Heart left ventricle (tissue), 16 donors: Measurements from ENCODE around the gene CABLES1. TPM values are rescaled to one million over a fixed set of nuclear protein-coding genes. Genes with fewer than 3 reads are reported as not detected.
A peak's percentile ranks its signal among the peaks of the same experiment; 100 is the strongest.

Experiments
- ATAC-seq, 4 donors: fragments of 200-7000 bp; cut with Tn5 transposase; one replicate each; pipeline ENCODE4 v1.9.1; 2020 to 2022; ENCODE audit warnings: moderate library complexity in 4 of 4, mild to moderate bottlenecking in 3 of 4, moderate number of reproducible peaks in 1 of 4
- DNase-seq, 5 donors: peaks; one replicate each; pipeline ENCODE4 v3.0.0-alpha.2; 2020
- H3K27ac ChIP-seq, 12 donors: fragments of 200-600 bp; sonication (generic) in 4 of 12; one replicate each; pipeline versions ENCODE4 v1.5.0 to v1.8.0; 2016 to 2022; ENCODE audit warnings: mild to moderate bottlenecking in 2 of 12
- H3K27me3 ChIP-seq, 9 donors: fragments of 200-600 bp; sonication (generic) in 2 of 9; one replicate each; pipeline versions ENCODE4 v1.5.1 to v1.8.0; 2016 to 2022; ENCODE audit warnings: mild to moderate bottlenecking in 3 of 9
- H3K36me3 ChIP-seq, 9 donors: fragments of 200-600 bp; sonication (generic) in 2 of 9; one replicate each; pipeline versions ENCODE4 v1.5.0 to v1.8.0; 2018 to 2022; ENCODE audit warnings: mild to moderate bottlenecking in 2 of 9
- H3K4me1 ChIP-seq, 12 donors: fragments of 200-600 bp; sonication (generic) in 4 of 12; one replicate each; pipeline versions ENCODE4 v1.5.0 to v1.8.0; 2016 to 2022; ENCODE audit warnings: mild to moderate bottlenecking in 3 of 12
- H3K4me3 ChIP-seq, 12 donors: fragments of 200-600 bp; sonication (generic) in 4 of 12; one replicate each; pipeline versions ENCODE4 v1.5.0 to v1.8.0; 2017 to 2022; ENCODE audit warnings: mild to moderate bottlenecking in 9 of 12, moderate library complexity in 4 of 12
- H3K9me3 ChIP-seq, 12 donors: fragments of 200-600 bp; sonication (generic) in 4 of 12; one replicate each; pipeline versions ENCODE4 v1.5.0 to v1.8.0; 2016 to 2022; ENCODE audit warnings: mild to moderate bottlenecking in 1 of 12
- CTCF ChIP-seq, 12 donors: fragments of 200-600 bp; sonication (generic) in 4 of 12; IDR thresholded peaks; one replicate each; pipeline versions ENCODE4 v1.5.0 to v1.8.0; 2018 to 2022; ENCODE audit warnings: antibody characterized with exemption in 12 of 12, mild to moderate bottlenecking in 5 of 12
- POLR2A ChIP-seq, 2 donors: fragments of 450-650 bp; IDR thresholded peaks; one replicate each; pipeline ENCODE4 v1.6.1; 2017; ENCODE audit warnings: antibody characterized with exemption in 2 of 2, mild to moderate bottlenecking in 2 of 2, moderate library complexity in 2 of 2
- WGBS, 4 donors: extraction: QIAGEN DNeasy Blood & Tissue Kit in 2 of 4; methylation state at CpG; one replicate each; pipeline versions ENCODE4 v1.1.5 to v1.1.7; 2013 to 2018; 5-methylcytosine and 5-hydroxymethylcytosine counted together
- intact Hi-C, 10 donors: fragments of 100-400 bp; cut with DNase I; formaldehyde crosslinking; loops; one replicate each; pipeline versions ENCODE4 v1.11.1 to v1.14.2; 2022
- polyA plus RNA-seq, 2 donors: library from polyadenylated mRNA; stranded (reverse); fragments of 200-250 nt; gene quantifications; one replicate each; pipeline ENCODE4 v1.2.3, GENCODE V29; 2013
- total RNA-seq, 9 donors: library from RNA; depleted of rRNA in 2 of 9; stranded (reverse); fragments of >200 nt in 2 of 9; fragmentation: NEBNext Ultra II Directional in 3 of 9; extraction: Animal tissue kit (Norgen Biotek cat#: 25700) in 3 of 9; gene quantifications; one replicate each; pipeline versions ENCODE4 v1.1.0 to v1.2.4, GENCODE V29; 2016 to 2023
- donor health status: ischemic (EF 13 %, LVEDD 7.1; RV severe dilation, severe dysfunction).
- donor health status: healthy with polysubstance abuse.
- donor health status: DM: no; HTN: yes; CAD: no.
- donor health status: DM: no; HTN: no; CAD: no.
- donor health status: ischemic (EF 25% LVEDD 6.9; RV normal size, moderate dysfunction).
- donor health status: ischemic (EF 25% LVEDD 5.7; RV mildly dilated, moderate dysfunction).
- donor health status: healthy.
- donor health status: DM: yes; HTN: yes; CAD: no.
- donor health status: ischemic (EF 35%, LVEDD 5.7; RV mildly dilated, moderate dysfunction).
- donor health status: nonischemic (EF 11% LVEDD 7.7; RV severe dilation, severe dysfunction).
- donor health status: DM: yes; HTN: yes; CAD: no.
- donor health status: PGD.
- donor health status: ischemic (EF 29% LVEDD 5.4; RV normal size, mild dysfunction).
- donor health status: nonischemic (EF 23%, LVEDD 6.1; RV moderate dilation, normal function).

The CABLES1 gene
- total and polyA plus RNA-seq, 11 donors, result 0.28 to 7.2 (median 2.1) TPM

GRCh38 chr18:23229472-23229871 is 94.2 kb downstream of the CABLES1 start:
- Histone ChIP-seq H3K4me1 (peaks cover 0 to 78% (median 44%) of the 10 kb centered on the region in 12 donors), H3K36me3 (no peaks in the 10 kb centered on the region), H3K27me3 (no peaks in the 10 kb centered on the region), H3K9me3 (no peaks in the 10 kb centered on the region), H3K4me3 (no peak overlapping the region), H3K27ac (peak overlapping the region in 9 of 12 donors; percentile 14 to 89 (median 72))
- TF ChIP-seq POLR2A (IDR thresholded peaks at IDR 0.05) (no peak), CTCF (IDR thresholded peaks at IDR 0.05) (no peak)
- WGBS, 4 donors, result 53 to 71% (median 61%) methylated on average over 3 of the region's 3 CpGs
- no peak for ATAC-seq
- intact Hi-C loops, result loop anchor here in 2 of 10 donors (10.0 kb wide), 2 partner anchors 95 to 125 kb away; partner anchors contain the start of gene CABLES1 (in 1 of the 2)
- DNase-seq, result no peak

- TF ChIP-seq CTCF (IDR thresholded peaks at IDR 0.05), result no peak
- TF ChIP-seq POLR2A (IDR thresholded peaks at IDR 0.05), result no peak
- H3K27me3 ChIP-seq, result no peaks in the 10 kb centered on the region
- H3K36me3 ChIP-seq, result no peaks in the 10 kb centered on the region
- no peak for DNase-seq
- intact Hi-C loops, result loop anchor here in 2 of 10 donors (10.0 kb wide), 1 partner anchor 96 kb away; the partner anchor contains the start of gene CABLES1 (in 2 of the 2)
- H3K9me3 ChIP-seq, result no peaks in the 10 kb centered on the region
- H3K4me1 ChIP-seq, result peaks cover 0 to 70% (median 44%) of the 10 kb centered on the region in 12 donors
- H3K27ac ChIP-seq, result peak overlapping the region in 11 of 12 donors; percentile 50 to 90 (median 66)
- no peak for ATAC-seq
- WGBS, 4 donors, result 66 to 89% (median 82%) methylated on average over 4 of the region's 4 CpGs
- no peak overlapping the region for H3K4me3 ChIP-seq
Observed at GRCh38 chr18:23230686-23231085, 95.4 kb downstream of the CABLES1 start.

GRCh38 chr18:23231340-23232021 is 96.2 kb downstream of the CABLES1 start:
- ATAC-seq, result peak; percentile 65 to 87 (median 82)
- Histone ChIP-seq H3K27ac (peak overlapping the region in 11 of 12 donors; percentile 50 to 90 (median 66)), H3K4me1 (peaks cover 0 to 62% (median 36%) of the 10 kb centered on the region in 12 donors), H3K4me3 (peak overlapping the region in 1 of 12 donors; percentile 5), H3K27me3 (no peaks in the 10 kb centered on the region), H3K36me3 (peaks cover 0 to 5% (median 0%) of the 10 kb centered on the region in 9 donors), H3K9me3 (no peaks in the 10 kb centered on the region)
- DNase-seq, result peak in 4 of 5 donors; percentile 69 to 79 (median 75)
- 40 to 48% (median 45%) methylated on average over 20 of the region's 20 CpGs for WGBS, 4 donors
- intact Hi-C loops, result loop anchor here in 2 of 10 donors (10.0 kb wide), 1 partner anchor 97 kb away; the partner anchor contains the start of gene CABLES1 (in 2 of the 2)
- TF ChIP-seq POLR2A (IDR thresholded peaks at IDR 0.05), result no peak
- TF ChIP-seq CTCF (IDR thresholded peaks at IDR 0.05), result no peak

GRCh38 chr18:23232331-23232730 is 97.0 kb downstream of the CABLES1 start:
- DNase-seq, result no peak
- no peak for ATAC-seq
- 80 to 88% (median 87%) methylated on average over 6 of the region's 6 CpGs for WGBS, 4 donors
- TF ChIP-seq CTCF (IDR thresholded peaks at IDR 0.05), result no peak
- TF ChIP-seq POLR2A (IDR thresholded peaks at IDR 0.05), result no peak
- H3K4me3 ChIP-seq, result no peak overlapping the region
- no peaks in the 10 kb centered on the region for H3K27me3 ChIP-seq
- H3K36me3 ChIP-seq, result peaks cover 0 to 5% (median 0%) of the 10 kb centered on the region in 9 donors
- H3K9me3 ChIP-seq, result no peaks in the 10 kb centered on the region
- intact Hi-C loops, result loop anchor here in 2 of 10 donors (10.0 kb wide), 1 partner anchor 98 kb away; the partner anchor contains the start of gene CABLES1 (in 2 of the 2)
- peaks cover 2 to 60% (median 32%) of the 10 kb centered on the region in 12 donors for H3K4me1 ChIP-seq
- peak overlapping the region in 10 of 12 donors; percentile 2 to 90 (median 70) for H3K27ac ChIP-seq
